Right ventricle myocardium inferior (tissue), 1 donor: Measurements from ENCODE around the gene TSHZ2. TPM values are rescaled to one million over a fixed set of nuclear protein-coding genes. Genes with fewer than 3 reads are reported as not detected.
A peak's percentile ranks its signal among the peaks of the same experiment; 100 is the strongest.

Experiments used
- ATAC-seq: fragments of 200-7000 bp; cut with Tn5 transposase; one replicate; pipeline ENCODE4 v1.9.1; 2020; ENCODE audit warnings: mild to moderate bottlenecking, moderate library complexity
- DNase-seq: peaks from one replicate; pipeline ENCODE4 v3.0.0; 2021; ENCODE audit errors: missing footprints
- intact Hi-C: fragments of 100-400 bp; cut with DNase I; formaldehyde crosslinking; loops from one replicate; pipeline ENCODE4 v1.11.0; 2022
- total RNA-seq: library from RNA; stranded (reverse); fragmentation: NEBNext Ultra II Directional; extraction: Animal tissue kit (Norgen Biotek cat#: 25700); gene quantifications from one replicate; pipeline ENCODE4 v1.2.1, GENCODE V29; 2021
- donor health status: DM: no; HTN: yes; CAD: no; lungs with severe emphysema.

Gene TSHZ2
- total RNA-seq, 1 donor from 2014 or later = 4.2 TPM

DNA sequence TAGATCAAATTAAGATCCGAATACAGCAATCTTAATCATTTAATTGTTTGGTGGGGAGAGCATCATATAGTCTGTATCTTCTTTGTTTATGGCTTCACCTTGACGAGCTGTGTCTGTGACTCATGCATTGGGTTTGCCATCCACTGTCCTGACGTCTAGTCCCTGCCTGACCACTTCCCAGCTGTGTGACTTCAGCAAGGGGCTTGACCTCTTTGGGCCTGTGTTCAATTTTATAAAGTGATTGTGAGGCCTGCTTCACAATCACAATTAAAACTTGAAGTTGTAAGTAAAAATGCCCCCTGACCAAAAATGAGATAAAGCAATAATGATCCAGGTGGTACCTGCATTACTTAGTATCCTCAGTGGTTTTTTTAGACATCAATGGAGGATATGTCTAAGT lies 412.2 kb downstream of the TSHZ2 start:
- DNase-seq (no peak), ATAC-seq (no peak)
- intact Hi-C loops = no loop called here

DNA sequence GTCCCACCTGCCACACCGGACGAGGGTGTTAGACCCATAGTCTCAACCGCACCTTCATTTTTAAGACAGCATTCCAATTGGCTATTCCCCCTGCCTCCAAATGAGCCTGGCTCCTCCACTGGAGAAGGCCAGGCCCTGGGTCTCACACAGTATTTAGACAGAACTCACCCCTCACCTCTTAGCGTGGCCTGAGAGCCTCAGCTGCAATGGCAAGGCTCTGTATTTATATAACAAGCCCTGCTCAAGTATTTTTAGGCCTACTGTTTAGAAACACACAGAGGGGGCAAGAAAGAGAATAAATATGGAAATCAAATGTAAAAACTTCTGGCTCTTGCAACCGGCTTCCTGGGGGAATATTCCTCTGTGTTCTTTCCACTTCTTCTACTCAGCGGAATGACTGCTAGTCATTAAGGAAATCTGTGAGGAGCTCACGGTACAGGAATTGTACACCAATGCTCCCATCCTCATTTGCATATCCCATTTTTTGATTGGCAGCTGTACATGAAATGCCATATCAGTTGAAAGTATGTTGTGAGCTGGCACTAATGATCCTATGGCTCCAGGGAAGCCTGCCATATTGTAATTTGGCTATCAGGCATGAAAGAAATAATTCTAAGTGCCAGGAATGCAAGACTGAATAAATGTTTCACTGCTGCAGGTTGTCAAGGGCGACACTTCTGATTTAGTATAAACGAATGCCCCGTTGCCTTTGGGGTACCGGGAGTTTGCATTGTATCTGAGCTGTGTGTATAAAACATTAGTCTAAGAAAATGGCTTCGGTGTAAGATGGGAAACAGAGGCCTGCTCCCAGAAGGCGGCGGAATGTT lies 414.0 kb downstream of the TSHZ2 start:
- DNase-seq = no peak
- no peak for ATAC-seq
- intact Hi-C loops = no loop called here

DNA sequence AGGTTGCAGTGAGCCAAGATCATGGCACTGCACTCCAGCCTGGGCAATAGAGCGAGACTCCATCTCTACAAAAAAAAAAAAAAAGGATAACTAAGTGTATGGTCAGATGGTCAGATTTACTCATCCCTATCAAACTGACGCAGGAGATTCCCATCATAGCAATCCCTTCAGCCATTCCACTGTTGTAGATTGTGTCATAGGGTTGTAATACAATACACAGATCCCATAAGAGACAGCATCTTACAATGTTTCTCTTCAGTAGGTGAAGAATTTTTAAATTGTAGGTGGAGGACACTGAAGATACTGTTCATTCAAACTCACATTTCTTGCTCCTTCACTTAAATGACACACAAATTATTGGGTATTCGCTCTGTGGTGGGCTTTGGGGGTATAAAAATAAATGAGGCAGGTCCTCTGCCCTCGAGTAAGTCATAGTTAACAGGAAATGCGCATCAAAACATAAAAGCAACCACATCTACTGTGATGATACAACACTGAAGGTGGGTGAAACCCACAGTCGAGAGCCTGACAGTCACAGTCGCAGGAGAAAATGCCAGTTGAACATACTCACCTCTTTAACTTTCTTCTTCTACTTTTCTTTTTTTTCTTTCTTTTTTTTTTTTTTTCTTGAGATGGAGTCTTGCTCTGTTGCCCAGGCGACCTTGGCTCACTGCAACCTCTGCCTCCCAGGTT lies 416.0 kb downstream of the TSHZ2 start:
- DNase-seq (no peak), ATAC-seq (no peak)
- intact Hi-C loops = no loop called here

DNA sequence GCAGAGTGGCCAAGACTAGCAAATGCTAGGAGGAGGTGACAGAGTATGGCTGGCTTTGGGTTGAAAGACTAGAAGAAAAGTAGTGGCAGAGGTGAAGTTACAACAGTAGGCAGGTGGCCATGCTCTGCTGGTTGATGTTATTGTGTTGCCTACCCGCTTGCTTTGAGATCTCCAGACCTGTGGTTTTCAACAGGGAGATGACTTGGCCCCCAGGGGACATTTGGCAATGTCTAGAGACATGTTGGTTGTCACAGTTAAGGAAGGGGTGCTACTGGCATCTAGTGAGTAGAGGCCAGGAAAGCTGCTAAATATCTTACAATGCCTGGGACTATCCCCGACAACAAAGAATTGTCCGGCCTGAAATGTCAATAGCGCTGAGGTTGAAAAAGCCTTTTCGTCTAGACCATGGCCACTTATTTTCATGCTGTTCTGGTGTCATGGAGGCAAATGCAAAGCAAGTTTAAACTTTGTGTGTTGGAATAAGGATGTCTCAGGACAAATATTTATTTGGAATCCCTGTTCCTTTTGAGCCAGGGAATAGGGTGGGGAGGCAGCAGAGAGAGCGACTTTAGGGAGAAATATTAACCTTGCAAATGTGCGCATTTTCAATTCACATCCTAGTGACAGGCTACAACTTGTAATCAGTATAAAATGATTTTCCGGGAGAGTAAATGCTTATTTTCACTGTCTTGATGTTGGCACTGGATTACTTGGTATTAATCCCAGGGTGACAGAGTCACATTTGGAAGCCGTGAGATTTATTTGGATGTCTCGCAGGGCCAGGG lies 417.6 kb downstream of the TSHZ2 start:
- intact Hi-C loops = no loop called here
- DNase-seq (no peak), ATAC-seq (no peak)

DNA sequence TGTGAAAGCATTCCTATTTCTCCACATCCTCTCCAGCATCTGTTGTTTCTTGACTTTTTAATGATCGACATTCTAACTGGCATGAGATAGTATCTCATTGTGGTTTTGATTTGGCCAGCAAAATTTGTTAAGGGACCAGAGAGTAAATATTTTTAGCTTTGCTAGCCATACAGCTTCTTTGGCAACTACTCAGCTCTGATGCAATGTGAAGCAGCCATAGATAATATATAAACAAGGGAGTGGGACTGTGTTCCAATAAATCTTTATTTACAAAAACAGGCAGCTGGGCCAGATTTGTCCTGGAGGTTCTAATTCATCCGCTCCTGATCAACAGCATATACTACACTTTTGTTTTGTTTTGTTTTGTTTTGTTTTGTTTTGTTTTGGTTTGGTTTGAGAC lies 418.6 kb downstream of the TSHZ2 start:
- DNase-seq (no peak), ATAC-seq (no peak)
- intact Hi-C loops = no loop called here

DNA sequence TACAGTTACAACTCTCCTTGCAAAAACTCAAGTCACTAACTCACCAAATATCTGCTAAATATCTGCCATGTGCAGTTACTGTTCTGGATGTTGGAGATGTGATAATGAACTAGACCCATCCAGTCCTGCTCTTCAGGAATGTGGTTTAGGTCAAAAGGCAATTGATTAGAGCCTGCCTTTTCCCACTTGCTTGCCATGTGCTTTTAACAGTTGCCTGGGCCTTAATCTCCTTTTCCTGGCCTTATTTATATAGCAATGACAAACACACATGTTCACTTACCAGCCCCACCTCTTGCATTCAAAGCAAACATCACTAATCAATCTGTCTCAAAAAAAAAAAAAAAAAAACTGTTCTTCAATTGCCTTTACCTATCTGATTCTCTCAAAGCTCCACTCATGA lies 422.3 kb downstream of the TSHZ2 start:
- no peak for ATAC-seq
- intact Hi-C loops = no loop called here
- DNase-seq = no peak

DNA sequence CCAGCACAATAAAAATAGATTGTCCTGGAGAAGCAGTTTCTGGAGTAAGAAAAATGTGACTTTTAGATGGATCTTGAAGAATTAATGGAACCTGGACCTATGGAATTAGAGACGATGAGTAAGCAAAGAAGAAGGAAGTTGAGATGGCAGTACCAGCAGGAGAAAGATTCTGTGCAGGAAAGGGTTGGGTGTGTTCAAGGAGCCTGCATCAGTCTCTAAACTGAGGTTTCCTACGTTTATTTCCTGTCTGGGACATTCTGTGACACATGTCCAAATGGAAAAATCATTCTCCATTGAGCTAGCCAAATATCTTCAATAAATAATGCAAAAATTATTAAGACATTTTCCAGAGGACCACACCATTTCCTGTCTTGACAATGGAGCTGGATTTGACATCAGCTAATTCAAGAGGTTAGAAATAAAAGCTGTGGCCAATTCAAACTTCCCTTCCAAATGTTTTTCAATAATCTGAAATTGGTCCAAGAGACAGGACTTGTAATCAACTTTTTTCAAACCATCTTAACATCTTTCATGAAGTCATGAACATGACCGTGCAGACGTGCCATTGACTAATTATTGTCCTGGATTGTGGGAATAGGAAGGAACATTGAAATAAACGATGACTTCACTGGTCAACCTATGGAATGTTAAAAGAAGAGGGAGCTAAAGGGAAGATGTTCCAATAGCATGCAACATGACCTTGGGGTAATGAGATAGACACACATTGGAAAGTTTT lies 423.2 kb downstream of the TSHZ2 start:
- intact Hi-C loops = no loop called here
- DNase-seq (no peak), ATAC-seq (no peak)

DNA sequence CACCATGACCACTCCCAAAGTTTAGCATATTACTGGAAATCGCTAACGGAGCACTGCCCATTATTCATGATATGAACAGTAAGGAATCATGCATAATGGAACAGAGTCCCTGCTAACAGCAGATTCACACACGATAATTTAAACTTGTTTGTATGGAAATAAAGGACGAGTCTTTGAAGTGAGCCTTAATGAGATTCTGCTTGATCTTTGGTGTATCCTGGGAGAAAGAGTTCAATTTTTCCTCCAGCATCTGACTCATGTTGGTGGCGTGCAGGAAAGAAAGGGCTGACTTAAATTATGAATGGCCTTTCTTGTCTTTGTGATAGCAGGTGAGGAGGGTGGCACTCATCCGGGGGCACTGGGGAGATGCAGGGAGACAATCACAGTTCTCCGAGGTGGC lies 426.9 kb downstream of the TSHZ2 start:
- ATAC-seq (no peak), DNase-seq (no peak)
- intact Hi-C loops = no loop called here

DNA sequence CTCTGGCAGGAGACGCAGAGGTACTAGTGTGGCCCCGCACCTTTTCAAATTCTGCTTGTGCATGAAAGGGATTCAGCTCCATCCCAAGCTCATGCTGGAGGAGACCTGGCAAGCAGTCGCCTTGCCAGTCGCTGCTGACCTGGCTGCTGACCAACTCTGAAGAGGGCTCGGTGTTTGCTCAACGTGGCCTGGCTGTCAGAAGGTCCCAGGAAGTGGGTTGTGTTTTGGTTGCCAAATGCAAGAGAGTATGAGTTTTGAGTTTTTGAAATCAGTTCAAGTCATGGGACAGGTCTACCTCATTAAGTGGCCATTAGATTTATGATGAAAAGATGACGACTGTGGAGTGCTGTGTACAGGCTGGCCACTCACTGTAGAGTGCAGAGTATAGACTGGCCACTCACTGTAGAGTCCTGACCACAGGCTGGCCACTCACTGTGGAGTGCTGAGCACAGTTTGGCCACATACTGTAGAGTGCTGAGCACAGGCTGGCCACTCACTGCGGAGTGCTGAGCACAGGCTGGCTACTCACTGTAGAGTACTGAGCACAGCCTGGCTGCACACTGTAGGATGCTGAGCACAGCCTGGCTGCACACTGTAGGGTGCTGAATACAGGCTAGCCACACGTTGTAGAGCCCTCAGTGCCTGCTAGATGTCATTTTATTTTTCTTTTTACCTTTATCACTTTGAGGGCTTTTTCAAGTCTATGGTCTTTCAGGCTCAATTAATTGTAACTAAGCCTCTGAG lies 427.6 kb downstream of the TSHZ2 start:
- no peak for DNase-seq
- peak; percentile 50 for ATAC-seq
- intact Hi-C loops = no loop called here

DNA sequence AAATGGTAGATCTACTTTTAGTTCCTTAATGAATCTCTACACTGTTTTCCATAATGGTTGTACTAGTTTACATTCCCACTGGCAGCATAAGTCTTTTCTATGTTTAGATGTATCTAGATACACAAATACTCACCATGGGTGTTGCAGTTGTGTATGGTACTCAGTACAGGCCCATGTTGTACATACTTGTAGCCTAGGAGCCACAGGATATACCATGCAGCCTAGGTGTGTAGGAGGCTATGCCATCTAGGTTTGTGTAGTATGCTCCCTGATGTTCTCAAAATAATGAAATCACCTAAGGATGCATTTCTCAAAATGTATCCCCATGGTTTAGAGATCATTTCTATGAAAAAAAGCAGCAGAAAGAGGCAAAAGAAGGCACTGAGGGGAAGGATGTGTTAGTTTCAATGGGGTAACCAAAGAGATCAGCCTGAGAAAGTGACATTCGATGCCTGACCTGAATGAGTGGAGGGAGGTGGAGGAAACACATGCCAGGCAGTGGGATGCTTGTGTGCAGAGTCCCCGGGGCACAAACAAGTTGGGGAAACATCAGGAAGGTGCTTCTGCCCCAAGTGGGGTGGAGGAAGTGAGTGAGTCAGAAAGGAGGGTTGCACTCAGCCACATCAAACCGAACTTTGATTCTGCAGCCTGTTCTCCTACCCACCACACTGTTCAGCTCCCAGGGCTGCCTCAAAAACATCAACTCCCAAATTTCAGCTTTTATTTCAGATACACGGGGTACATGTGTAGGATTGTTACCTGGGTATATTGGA lies 430.3 kb downstream of the TSHZ2 start:
- ATAC-seq (no peak), DNase-seq (no peak)
- intact Hi-C loops = no loop called here

DNA sequence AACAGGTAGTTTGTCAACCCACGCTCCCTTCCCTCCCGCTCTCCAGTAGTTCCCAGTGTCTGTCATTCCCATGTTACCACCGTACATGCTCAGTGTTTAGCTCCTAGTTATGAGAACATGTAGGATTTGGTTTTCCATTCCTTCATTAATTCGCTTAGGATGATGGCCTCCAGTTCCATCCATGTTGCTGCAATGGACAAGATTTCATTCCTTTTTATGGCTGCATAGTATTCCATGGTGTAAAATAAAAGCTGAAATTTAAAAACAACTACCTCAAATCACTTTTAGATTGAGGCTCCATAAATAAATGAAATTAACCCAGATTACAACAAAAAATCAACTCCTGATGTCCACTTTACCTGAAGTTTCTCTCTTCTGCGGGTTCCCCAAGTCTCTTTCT lies 430.9 kb downstream of the TSHZ2 start:
- DNase-seq (no peak), ATAC-seq (no peak)
- intact Hi-C loops = no loop called here

DNA sequence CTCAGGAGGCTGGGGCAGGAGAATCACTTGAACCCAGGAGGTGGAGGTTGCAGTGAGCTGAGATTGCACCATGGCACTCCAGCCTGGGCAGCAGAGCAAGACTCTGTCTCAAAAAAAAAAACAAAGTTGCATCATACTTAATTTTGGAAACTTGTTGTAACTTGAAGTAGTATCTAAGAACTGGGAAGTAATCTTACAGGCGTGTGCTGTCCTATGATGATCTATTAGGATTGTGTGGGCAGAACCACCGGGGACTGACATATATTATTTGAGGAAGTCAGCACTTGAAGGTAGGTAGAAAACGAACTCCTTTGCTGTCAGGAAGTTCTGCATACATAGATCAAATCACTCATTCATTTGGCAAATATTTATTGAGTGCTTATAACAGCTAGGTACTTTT lies 433.0 kb downstream of the TSHZ2 start:
- ATAC-seq (no peak), DNase-seq (no peak)
- intact Hi-C loops = no loop called here

DNA sequence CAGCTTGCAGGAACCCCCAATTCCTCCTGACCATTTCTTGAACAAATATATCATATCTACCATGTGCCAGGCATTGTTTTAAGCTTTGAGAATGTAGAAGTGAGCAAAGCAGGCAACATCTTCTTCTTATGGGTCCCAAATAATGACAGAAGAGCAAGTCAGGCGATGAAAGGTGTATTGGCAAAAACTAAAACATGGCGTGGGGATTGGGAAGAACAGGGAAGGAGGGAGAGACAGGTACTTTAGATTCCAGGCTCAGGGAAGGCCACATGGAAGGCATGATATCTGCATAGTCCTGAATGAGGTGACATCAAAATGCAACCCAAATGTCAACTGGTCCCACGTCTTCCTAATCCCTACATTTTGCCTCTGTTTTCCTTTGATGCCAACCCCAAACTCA lies 434.4 kb downstream of the TSHZ2 start:
- intact Hi-C loops = no loop called here
- no peak for DNase-seq
- no peak for ATAC-seq

DNA sequence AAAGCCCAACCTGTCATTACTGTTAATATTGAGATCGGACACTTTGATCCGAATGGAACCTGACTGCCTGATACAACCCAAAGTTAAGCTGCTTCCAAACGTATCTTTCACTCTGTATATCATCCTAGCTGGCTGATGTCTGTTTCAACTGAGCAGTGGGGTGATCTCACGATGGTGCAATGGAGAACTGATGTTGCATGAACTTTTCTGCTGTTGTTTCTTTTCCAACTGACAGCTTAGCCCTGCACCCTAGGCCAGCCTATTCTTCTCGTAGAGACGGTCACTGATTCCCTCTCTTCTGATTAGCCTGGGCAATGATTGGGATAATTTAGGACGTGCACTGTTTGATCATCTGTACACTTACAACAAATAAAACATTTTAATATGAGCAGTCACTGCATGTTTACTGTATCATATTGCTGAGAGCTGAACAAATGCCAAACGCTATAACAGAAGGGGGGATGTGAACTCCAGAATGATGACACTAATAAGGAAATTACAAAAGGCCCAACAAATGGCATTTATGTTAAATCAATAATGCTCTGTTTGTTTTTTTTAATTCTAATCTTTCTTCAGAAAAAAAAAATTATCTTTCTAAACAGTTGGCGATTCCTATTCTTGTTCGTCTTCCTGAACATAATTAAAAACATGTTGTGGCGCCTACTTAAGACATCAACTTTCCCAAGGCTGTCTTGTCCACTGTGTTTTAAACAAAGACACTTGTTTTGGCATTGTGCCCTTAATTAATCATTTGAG lies 436.7 kb downstream of the TSHZ2 start:
- DNase-seq (no peak), ATAC-seq (peak; percentile 46)
- intact Hi-C loops = no loop called here

DNA sequence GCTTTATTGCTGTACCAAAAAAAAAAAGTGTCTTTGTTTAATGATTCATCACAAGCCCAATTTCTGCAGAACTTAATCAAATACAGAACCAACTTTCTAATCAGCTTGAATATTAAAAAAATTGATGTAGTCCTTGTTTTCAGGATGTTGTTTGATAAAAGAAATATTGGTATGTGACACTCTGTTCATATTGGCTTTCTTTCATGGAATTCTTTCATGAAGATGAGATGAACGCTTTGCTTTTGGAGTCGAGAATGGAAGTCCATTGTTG lies 437.2 kb downstream of the TSHZ2 start:
- intact Hi-C loops = no loop called here
- no peak for DNase-seq
- ATAC-seq = no peak

DNA sequence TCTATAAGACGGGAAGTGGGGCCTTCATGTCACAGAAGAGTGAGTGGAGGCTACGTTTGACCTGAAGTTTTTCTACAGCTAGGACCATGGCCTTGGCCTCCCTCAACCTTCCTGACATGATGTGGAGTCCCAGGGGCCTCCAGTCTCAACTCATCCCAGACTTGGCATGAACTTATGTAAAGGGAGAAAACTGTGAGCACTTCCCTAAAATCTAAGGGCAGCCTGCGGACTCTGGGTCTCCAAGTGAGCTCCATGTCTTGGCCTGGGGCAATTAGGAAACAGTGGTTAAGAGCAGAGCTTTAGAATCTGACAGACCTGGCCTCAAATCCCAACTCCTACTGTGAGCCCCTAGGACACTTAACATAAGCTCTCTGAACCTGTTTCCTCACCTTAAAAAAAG lies 439.0 kb downstream of the TSHZ2 start:
- ATAC-seq = no peak
- intact Hi-C loops = no loop called here
- no peak for DNase-seq

DNA sequence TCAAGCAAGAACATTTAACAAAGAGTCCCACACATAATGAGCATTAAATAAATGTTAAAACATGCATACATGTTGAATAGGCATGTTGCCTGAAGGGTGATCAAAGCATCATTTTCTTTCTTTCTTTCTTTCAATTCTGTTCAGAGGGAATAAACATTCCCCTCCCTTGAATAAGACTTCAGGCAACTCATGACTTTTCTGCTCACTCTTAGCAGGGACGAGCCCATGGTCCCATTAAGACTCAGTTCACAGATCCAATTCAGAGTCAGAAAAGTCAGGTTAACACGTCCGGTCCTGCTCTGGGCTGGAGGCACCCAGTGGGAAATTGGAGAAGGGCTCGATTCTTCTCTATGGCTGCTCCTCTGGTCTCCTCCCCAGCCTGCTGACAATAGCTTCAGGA lies 439.7 kb downstream of the TSHZ2 start:
- no peak for ATAC-seq
- intact Hi-C loops = no loop called here
- DNase-seq = no peak
